Vagina (tissue), 2 donors: ENCODE measurements around the gene PACSIN1. TPM values are rescaled to one million over a fixed set of nuclear protein-coding genes. Genes with fewer than 3 reads are reported as not detected.

Experiments used
- DNase-seq, 2 donors: peaks; one replicate each; pipeline ENCODE4 v3.0.0-alpha.2; 2017; ENCODE audit errors: extremely low spot score in 2 of 2
- H3K27ac ChIP-seq: fragments of 200-600 bp; sonication (generic); one replicate; pipeline ENCODE4 v1.5.1; 2019
- H3K27me3 ChIP-seq: fragments of 200-600 bp; sonication (generic); one replicate; pipeline ENCODE4 v1.5.1; 2019
- H3K36me3 ChIP-seq, 2 donors: fragments of 200-600 bp; sonication (generic); one replicate each; pipeline ENCODE4 v1.5.1; 2017 to 2019
- H3K4me1 ChIP-seq: fragments of 200-600 bp; sonication (generic); one replicate; pipeline ENCODE4 v1.5.1; 2019
- H3K4me3 ChIP-seq, 2 donors: fragments of 200-600 bp; sonication (generic); 1 replicate in 1 of 2; 2 replicates in 1 of 2; pipeline ENCODE4 v1.5.1; 2016 to 2019
- H3K9me3 ChIP-seq: fragments of 200-600 bp; sonication (generic); one replicate; pipeline ENCODE4 v1.5.1; 2019
- CTCF ChIP-seq, 3 experiments: fragments of 450-650 bp in 2 of 3; fragments of 200-600 bp in 1 of 3; sonication (generic) in 1 of 3; IDR thresholded peaks; one replicate each; pipeline ENCODE4 v1.5.1; 2017 to 2019; ENCODE audit warnings: antibody characterized with exemption in 3 of 3, mild to moderate bottlenecking in 2 of 3, moderate library complexity in 2 of 3
- POLR2A ChIP-seq, 2 donors: fragments of 450-650 bp; IDR thresholded peaks; one replicate each; pipeline ENCODE4 v1.6.1; 2017; ENCODE audit warnings: antibody characterized with exemption in 2 of 2, mild to moderate bottlenecking in 2 of 2, moderate library complexity in 2 of 2
- POLR2AphosphoS5 ChIP-seq, 2 donors: sonication (generic); formaldehyde crosslinking; IDR thresholded peaks; one replicate each; pipeline ENCODE4 v1.9.0; 2017; ENCODE audit warnings: antibody characterized with exemption in 2 of 2, mild to moderate bottlenecking in 2 of 2, low read depth in 1 of 2; ENCODE audit not compliant: insufficient read depth in 1 of 2
- intact Hi-C: fragments of 100-400 bp; cut with DNase I; formaldehyde crosslinking; loops from one replicate; pipeline ENCODE4 v1.15.1; 2023
- total RNA-seq: library from RNA; depleted of rRNA; stranded (reverse); fragments of >200 nt; gene quantifications from one replicate; pipeline ENCODE4 v1.2.3, GENCODE V29; 2016

Gene PACSIN1
- total RNA-seq, 1 donor from 2014 or later: 0.74 TPM

GRCh38 chr6:34530753-34531365, 65.0 kb downstream of the PACSIN1 start:
- intact Hi-C loops: no loop called here
- Histone ChIP-seq H3K27ac (no peak overlapping the region), H3K4me3 (no peak overlapping the region), H3K4me1 (peaks cover 9% of the 10 kb centered on the region), H3K27me3 (no peaks in the 10 kb centered on the region), H3K9me3 (no peaks in the 10 kb centered on the region), H3K36me3 (no peaks in the 10 kb centered on the region)
- no peak for DNase-seq
- TF ChIP-seq POLR2A (IDR thresholded peaks at IDR 0.05): no peak
- no peak for TF ChIP-seq POLR2AphosphoS5 (IDR thresholded peaks at IDR 0.05; ENCODE audit: insufficient read depth in 1 of 2, low read depth in 1 of 2)
- no peak for TF ChIP-seq CTCF (IDR thresholded peaks at IDR 0.05)

- H3K4me3 ChIP-seq: peak overlapping the region in 1 of 2 donors; percentile 24
- H3K36me3 ChIP-seq: no peaks in the 10 kb centered on the region
- intact Hi-C loops: no loop called here
- peaks cover 2% of the 10 kb centered on the region for H3K4me1 ChIP-seq
- no peaks in the 10 kb centered on the region for H3K27me3 ChIP-seq
- TF ChIP-seq POLR2AphosphoS5 (IDR thresholded peaks at IDR 0.05; ENCODE audit: insufficient read depth in 1 of 2, low read depth in 1 of 2) (peak in 1 of 2 donors; percentile 26), POLR2A (IDR thresholded peaks at IDR 0.05) (no peak)
- no peaks in the 10 kb centered on the region for H3K9me3 ChIP-seq
- no peak for DNase-seq
- H3K27ac ChIP-seq: no peak overlapping the region
These were observed 65.8 kb downstream of the PACSIN1 start for GRCh38 chr6:34531580-34532201.

GRCh38 chr6:34532230-34532629, 66.4 kb downstream of the PACSIN1 start:
- H3K27ac ChIP-seq: no peak overlapping the region
- TF ChIP-seq CTCF (IDR thresholded peaks at IDR 0.05) (no peak), POLR2AphosphoS5 (IDR thresholded peaks at IDR 0.05; ENCODE audit: insufficient read depth in 1 of 2, low read depth in 1 of 2) (no peak), POLR2A (IDR thresholded peaks at IDR 0.05) (no peak)
- intact Hi-C loops: no loop called here
- no peaks in the 10 kb centered on the region for H3K9me3 ChIP-seq
- H3K27me3 ChIP-seq: no peaks in the 10 kb centered on the region
- no peaks in the 10 kb centered on the region for H3K36me3 ChIP-seq
- H3K4me3 ChIP-seq: peak overlapping the region in 1 of 2 donors; percentile 24
- no peak for DNase-seq
- no peaks in the 10 kb centered on the region for H3K4me1 ChIP-seq

GRCh38 chr6:34534146-34534545, 68.3 kb downstream of the PACSIN1 start:
- intact Hi-C loops: no loop called here
- Histone ChIP-seq H3K4me1 (no peaks in the 10 kb centered on the region), H3K27ac (no peak overlapping the region), H3K36me3 (no peaks in the 10 kb centered on the region), H3K9me3 (no peaks in the 10 kb centered on the region), H3K27me3 (no peaks in the 10 kb centered on the region), H3K4me3 (no peak overlapping the region)
- no peak for TF ChIP-seq POLR2AphosphoS5 (IDR thresholded peaks at IDR 0.05; ENCODE audit: insufficient read depth in 1 of 2, low read depth in 1 of 2)
- TF ChIP-seq CTCF (IDR thresholded peaks at IDR 0.05): no peak
- TF ChIP-seq POLR2A (IDR thresholded peaks at IDR 0.05): no peak
- DNase-seq: no peak

- Histone ChIP-seq H3K36me3 (no peaks in the 10 kb centered on the region), H3K27me3 (no peaks in the 10 kb centered on the region), H3K4me1 (no peaks in the 10 kb centered on the region), H3K9me3 (no peaks in the 10 kb centered on the region), H3K4me3 (no peak overlapping the region), H3K27ac (no peak overlapping the region)
- intact Hi-C loops: no loop called here
- TF ChIP-seq POLR2A (IDR thresholded peaks at IDR 0.05) (no peak), POLR2AphosphoS5 (IDR thresholded peaks at IDR 0.05; ENCODE audit: insufficient read depth in 1 of 2, low read depth in 1 of 2) (no peak), CTCF (IDR thresholded peaks at IDR 0.05) (no peak)
- no peak for DNase-seq
These were observed 68.8 kb downstream of the PACSIN1 start for GRCh38 chr6:34534656-34535055.
